IMR-90 (cell line): ENCODE measurements around the gene MYADM. TPM values are rescaled to one million over a fixed set of nuclear protein-coding genes. Genes with fewer than 3 reads are reported as not detected.

Source experiments
- ATAC-seq: fragments of 200-7000 bp; cut with Tn5 transposase; 2 replicates; pipeline ENCODE4 v1.9.1; 2020; ENCODE audit warnings: low read depth, mild to moderate bottlenecking, moderate library complexity
- BruUV-seq: library from RNA; stranded (reverse); fragments of 400-500 nt; replicated peaks from 2 replicates; lab custom pipeline; 2021; lab: Mats Ljungman, UMichigan
- CTCF ChIA-PET: fragments of 300-600 bp; formaldehyde crosslinking; extraction: SDS; loops from one replicate; lab custom pipeline; 2021; ENCODE audit warnings: antibody characterized with exemption; lab: Yijun Ruan, JAX
- POLR2A ChIA-PET: fragments of 300-600 bp; sonication (Branson Sonifier 250); formaldehyde crosslinking; loops from one replicate; lab custom pipeline; 2022; ENCODE audit warnings: antibody characterized with exemption; ENCODE audit not compliant: unreplicated experiment; lab: Charles Lee
- DNase-seq: peaks from one replicate; pipeline ENCODE4 v3.0.0; 2013
- H2AFZ ChIP-seq: replicated peaks from 2 replicates; pipeline ENCODE3; 2013; ENCODE audit warnings: low read length, mild to moderate bottlenecking; ENCODE audit not compliant: poor library complexity
- H2AK5ac ChIP-seq: 2 replicates; pipeline ENCODE4 v1.6.1; 2013; ENCODE audit warnings: low read depth, low read length, inconsistent platforms
- H2AK9ac ChIP-seq: replicated peaks from 2 replicates; pipeline ENCODE3; 2013; ENCODE audit warnings: mild to moderate bottlenecking, low read depth, low read length, moderate library complexity; ENCODE audit not compliant: poor library complexity
- H2BK120ac ChIP-seq: 2 replicates; pipeline ENCODE4 v1.6.1; 2013; ENCODE audit warnings: low read depth, low read length, inconsistent platforms
- H2BK15ac ChIP-seq: 3 replicates; pipeline ENCODE4 v1.6.1; 2013; ENCODE audit warnings: low read depth, low read length, inconsistent platforms
- H2BK20ac ChIP-seq: 2 replicates; pipeline ENCODE4 v1.6.1; 2013; ENCODE audit warnings: low read depth, mild to moderate bottlenecking, inconsistent platforms, low read length, moderate library complexity
- H2BK5ac ChIP-seq: 2 replicates; pipeline ENCODE4 v1.6.1; 2013; ENCODE audit warnings: mild to moderate bottlenecking, low read depth, low read length, inconsistent platforms; ENCODE audit not compliant: poor library complexity, severe bottlenecking
- H3K14ac ChIP-seq: replicated peaks from 2 replicates; pipeline ENCODE4 v1.6.1; 2013; ENCODE audit warnings: low read depth, low read length, inconsistent platforms
- H3K18ac ChIP-seq: 2 replicates; pipeline ENCODE4 v1.6.1; 2013; ENCODE audit warnings: low read depth, low read length, control low read depth
- H3K23ac ChIP-seq: 2 replicates; pipeline ENCODE4 v1.6.1; 2013; ENCODE audit warnings: low read depth, low read length, inconsistent platforms
- H3K27ac ChIP-seq: 2 replicates; pipeline ENCODE4 v1.5.1; 2013; ENCODE audit warnings: mild to moderate bottlenecking, control low read depth, low read length; ENCODE audit not compliant: insufficient read depth
- H3K27me3 ChIP-seq: 2 replicates; pipeline ENCODE4 v1.6.1; 2013; ENCODE audit warnings: low read length; ENCODE audit not compliant: control insufficient read depth, insufficient read depth
- H3K36me3 ChIP-seq: 2 replicates; pipeline ENCODE4 v1.6.1; 2013; ENCODE audit warnings: low read length, mixed read lengths; ENCODE audit not compliant: control insufficient read depth, insufficient read depth
- H3K4ac ChIP-seq: 2 replicates; pipeline ENCODE4 v1.6.1; 2013; ENCODE audit warnings: low read depth, low read length, inconsistent platforms
- H3K4me1 ChIP-seq: 2 replicates; pipeline ENCODE4 v1.6.1; 2013; ENCODE audit warnings: low read length, mixed read lengths; ENCODE audit not compliant: control insufficient read depth, insufficient read depth
- H3K4me2 ChIP-seq: 2 replicates; pipeline ENCODE4 v1.6.1; 2013; ENCODE audit warnings: low read depth, mild to moderate bottlenecking, control low read depth, low read length, moderate library complexity
- H3K4me3 ChIP-seq: 2 replicates; pipeline ENCODE4 v1.5.1; 2013; ENCODE audit warnings: low read depth, mild to moderate bottlenecking, control low read depth, low read length, moderate library complexity; ENCODE audit not compliant: insufficient read depth
- H3K56ac ChIP-seq: 2 replicates; pipeline ENCODE4 v1.6.1; 2013; ENCODE audit warnings: low read length, inconsistent platforms; ENCODE audit not compliant: insufficient read depth; ENCODE audit errors: extremely low read depth
- H3K79me1 ChIP-seq, 2 experiments: 2 replicates each; pipeline ENCODE4 v1.6.1; 2013; ENCODE audit warnings: low read length in 2 of 2, inconsistent platforms in 1 of 2, low read depth in 1 of 2
- H3K9ac ChIP-seq: 2 replicates; pipeline ENCODE4 v1.6.1; 2013; ENCODE audit warnings: low read depth, low read length, control low read depth
- H3K9me1 ChIP-seq: 2 replicates; pipeline ENCODE4 v1.6.1; 2013; ENCODE audit warnings: low read length, inconsistent platforms; ENCODE audit not compliant: insufficient read depth
- H3K9me3 ChIP-seq: 2 replicates; pipeline ENCODE4 v1.6.1; 2013; ENCODE audit warnings: low read length; ENCODE audit not compliant: control insufficient read depth, insufficient read depth
- H4K20me1 ChIP-seq: 2 replicates; pipeline ENCODE4 v1.6.1; 2013; ENCODE audit warnings: low read length, inconsistent platforms; ENCODE audit not compliant: insufficient read depth
- H4K5ac ChIP-seq: 2 replicates; pipeline ENCODE4 v1.6.1; 2013; ENCODE audit warnings: mild to moderate bottlenecking, low read depth, low read length, control low read depth
- H4K8ac ChIP-seq, 2 experiments: 2 replicates each; pipeline ENCODE4 v1.6.1; 2013; ENCODE audit warnings: low read depth in 2 of 2, low read length in 2 of 2, control low read depth in 1 of 2, inconsistent platforms in 1 of 2
- H4K91ac ChIP-seq: 2 replicates; pipeline ENCODE4 v1.6.1; 2013; ENCODE audit warnings: low read depth, low read length, inconsistent platforms; ENCODE audit not compliant: insufficient read depth
- FOS ChIP-seq: fragments of 150-350 bp; IDR thresholded peaks from 2 replicates; pipeline ENCODE4 v1.6.1; 2016; ENCODE audit warnings: low read depth, low read length
- MAZ ChIP-seq: IDR thresholded peaks from 2 replicates; pipeline ENCODE4 v1.6.1; 2012; ENCODE audit warnings: low read depth, mild to moderate bottlenecking, low read length, improper control_type of control experiment, moderate library complexity, borderline replicate concordance
- POLR2A ChIP-seq: IDR thresholded peaks from 2 replicates; pipeline ENCODE4 v1.6.1; 2012; ENCODE audit warnings: mild to moderate bottlenecking, low read depth, low read length
- RCOR1 ChIP-seq: IDR thresholded peaks from 2 replicates; pipeline ENCODE4 v1.6.1; 2012; ENCODE audit warnings: mild to moderate bottlenecking, low read length, improper control_type of control experiment; ENCODE audit not compliant: insufficient replicate concordance
- RFX5 ChIP-seq: IDR thresholded peaks from 2 replicates; pipeline ENCODE4 v1.8.0; 2012; ENCODE audit warnings: low read depth, mild to moderate bottlenecking, low read length, moderate library complexity
- USF2 ChIP-seq: fragments of 150-350 bp; IDR thresholded peaks from 2 replicates; pipeline ENCODE4 v1.6.1; 2017; ENCODE audit warnings: mild to moderate bottlenecking, antibody characterized with exemption, low read length, low read depth
- WGBS, 2 experiments: methylation state at CpG; one replicate each; pipeline versions ENCODE4 v1.1.5 to v1.1.7; 2013; ENCODE audit warnings: missing lambda C conversion rate in 2 of 2; ENCODE audit not compliant: insufficient read length in 1 of 2; ENCODE audit errors: extremely low coverage in 2 of 2; 5-methylcytosine and 5-hydroxymethylcytosine counted together
- dilution Hi-C: fragments of 300-500 bp; cut with HindIII; formaldehyde crosslinking; loops from one replicate; pipeline ENCODE4 v1.14.3; 2018; ENCODE audit warnings: low sequenced_read_pairs; ENCODE audit not compliant: unreplicated experiment
- in situ Hi-C: fragments of 300-500 bp; cut with MboI; formaldehyde crosslinking; loops from 3 replicates; pipeline ENCODE4 v1.14.3; 2019; ENCODE audit warnings: low sequenced_read_pairs, inconsistent platforms, mixed read lengths
- intact Hi-C: fragments of 100-400 bp; cut with micrococcal nuclease; formaldehyde crosslinking; loops from 2 replicates; pipeline ENCODE4 v1.10.0; 2022
- polyA plus RNA-seq, 3 experiments: library from polyadenylated mRNA; depleted of rRNA; stranded (reverse); fragments of >200 nt; gene quantifications; 2 replicates each; pipeline ENCODE4 v1.2.3, GENCODE V29; 2012; ENCODE audit warnings: low replicate concordance in 1 of 3
- total RNA-seq: library from RNA; depleted of rRNA; stranded (reverse); fragments of >200 nt; gene quantifications from 2 replicates; pipeline ENCODE4 v1.2.3, GENCODE V29; 2012

Gene MYADM
- total and polyA plus RNA-seq, 2 of the 4 experiments (the other 2 are of a cell fraction), result 4.8 to 96.1 TPM

- Histone ChIP-seq H4K20me1 (peaks cover 10% of the 10 kb centered on the region), H3K4me2 (peak overlapping the region; percentile 81), H2BK5ac (no peak overlapping the region), H3K4me3 (peak overlapping the region; percentile 60), H2AK5ac (peak overlapping the region; percentile 37; the same call in 1 of the 2 replicates), H2BK20ac (no peak overlapping the region; the same call in 1 of the 2 replicates), H3K27me3 (no peaks in the 10 kb centered on the region), H3K14ac (peak overlapping the region; percentile 80; the same call in 1 of the 2 replicates), H3K79me1 (peaks cover 0 to 30% of the 10 kb centered on the region in 2 experiments; a peak in 2 of 4 replicates), H2AK9ac (peak overlapping the region; percentile 21), H3K4ac (peak overlapping the region; percentile 85), H4K8ac (peak overlapping the region; percentile 77 to 81), H3K9me1 (peaks cover 6% of the 10 kb centered on the region; the same call in 1 of the 2 replicates), H2BK15ac (peak overlapping the region; percentile 29; the same call in 1 of the 3 replicates), H4K5ac (peak overlapping the region; percentile 88), H3K9ac (peak overlapping the region; percentile 70), H3K23ac (0 out of 2 replicates have a peak overlapping the region, but pooled peaks have one; percentile 76), H3K27ac (peak overlapping the region; percentile 58), H2BK120ac (peak overlapping the region; percentile 62), H3K18ac (peak overlapping the region; percentile 47), H3K56ac (no peak overlapping the region), H3K4me1 (peaks cover 7% of the 10 kb centered on the region), H2AFZ (peak overlapping the region; percentile 94), H3K36me3 (peaks cover 6% of the 10 kb centered on the region), H4K91ac (peak overlapping the region; percentile 74; the same call in 1 of the 2 replicates), H3K9me3 (no peaks in the 10 kb centered on the region)
- TF ChIP-seq POLR2A (peak; percentile 58), USF2 (no peak), MAZ (peak; percentile 18; the same call in 1 of the 2 replicates), FOS (no peak), RCOR1 (no peak), RFX5 (no peak)
- dilution Hi-C loops (no loop called here), intact Hi-C loops (loop anchor here (10.0 kb wide), 1 partner anchor 239 kb away; the partner anchor contains the start of genes NDUFA3 and OSCAR), in situ Hi-C loops (no loop called here)
- CTCF ChIA-PET, result no interaction called here
- POLR2A ChIA-PET, result interaction anchor here (0.6 kb wide), 1 partner anchor 388 kb away, joined by 4 read pairs; no protein-coding TSS in a partner anchor
- BruUV-seq, result no TSS peak
- peak; percentile 39 for DNase-seq
- peak; percentile 18 for ATAC-seq
- WGBS, 2 experiments, result 1% methylated on average over 30 of the region's 50 CpGs; no CpG with 5 or more reads in 1 of the 2 experiments
Measured at GRCh38 chr19:53865918-53866864, 1.5 kb upstream of the MYADM start.
